ENCODE data around the gene PPARA. TPM values are rescaled to one million over a fixed set of nuclear protein-coding genes. Genes with fewer than 3 reads are reported as not detected.

Gene PPARA
- total RNA-seq, 1 experiment from 2014 or later = 10.7 TPM

DNA sequence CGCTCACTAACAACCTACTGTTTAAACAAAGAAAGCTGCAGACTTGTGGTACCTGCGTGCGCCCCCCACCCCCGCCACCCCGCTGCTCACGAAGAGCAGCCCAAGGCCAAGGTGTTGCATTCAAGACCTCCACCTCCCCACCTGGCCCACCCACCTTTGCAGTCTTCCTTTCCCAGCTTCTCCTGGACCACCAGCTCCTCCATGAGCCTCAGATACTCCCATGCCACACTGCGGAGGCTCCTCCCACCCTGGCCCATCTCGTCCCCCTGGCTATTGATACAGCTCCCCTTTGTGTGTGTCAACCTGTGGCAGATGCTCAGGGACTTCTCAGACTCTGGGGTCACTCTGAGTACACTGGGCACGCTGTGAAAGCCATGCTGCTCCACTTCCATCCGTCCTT lies 95.9 kb downstream of the PPARA start:
- no TSS peak for BruUV-seq (replicated peaks)
- intact Hi-C loops (cut with micrococcal nuclease; ENCODE audit: unreplicated experiment) (no loop called here), in situ Hi-C loops (cut with HindIII; ENCODE audit: low pct_unique_long_range_greater_than_20kb, low sequenced_read_pairs) (no loop called here)
- peaks cover under 1% of the 10 kb centered on the region; the same call in 1 of the 2 replicates for H3K4me1 ChIP-seq (ENCODE audit: control insufficient read depth, insufficient read depth, low read length)
- H3K27ac ChIP-seq (ENCODE audit: low read length) = no peak overlapping the region
- H3K4me3 ChIP-seq (ENCODE audit: low read depth in 2 of 2, low read length in 2 of 2) = no peak overlapping the region
- ATAC-seq (no peak), DNase-seq (ENCODE audit: low read depth, low spot score) (no peak)
- ChIA-PET POLR2A (no interaction called here), CTCF (no interaction called here)
- no peaks in the 10 kb centered on the region for H3K9me3 ChIP-seq (ENCODE audit: control insufficient read depth, insufficient read depth, low read depth, low read length)
- TF ChIP-seq TCF7L2 (IDR thresholded peaks at IDR 0.05; ENCODE audit: low read depth, low read length) = no peak
- TF ChIP-seq SIN3A (IDR thresholded peaks at IDR 0.05; ENCODE audit: borderline replicate concordance, insufficient read depth, low read depth, low read length) = no peak
- TF ChIP-seq, protein P1, sequence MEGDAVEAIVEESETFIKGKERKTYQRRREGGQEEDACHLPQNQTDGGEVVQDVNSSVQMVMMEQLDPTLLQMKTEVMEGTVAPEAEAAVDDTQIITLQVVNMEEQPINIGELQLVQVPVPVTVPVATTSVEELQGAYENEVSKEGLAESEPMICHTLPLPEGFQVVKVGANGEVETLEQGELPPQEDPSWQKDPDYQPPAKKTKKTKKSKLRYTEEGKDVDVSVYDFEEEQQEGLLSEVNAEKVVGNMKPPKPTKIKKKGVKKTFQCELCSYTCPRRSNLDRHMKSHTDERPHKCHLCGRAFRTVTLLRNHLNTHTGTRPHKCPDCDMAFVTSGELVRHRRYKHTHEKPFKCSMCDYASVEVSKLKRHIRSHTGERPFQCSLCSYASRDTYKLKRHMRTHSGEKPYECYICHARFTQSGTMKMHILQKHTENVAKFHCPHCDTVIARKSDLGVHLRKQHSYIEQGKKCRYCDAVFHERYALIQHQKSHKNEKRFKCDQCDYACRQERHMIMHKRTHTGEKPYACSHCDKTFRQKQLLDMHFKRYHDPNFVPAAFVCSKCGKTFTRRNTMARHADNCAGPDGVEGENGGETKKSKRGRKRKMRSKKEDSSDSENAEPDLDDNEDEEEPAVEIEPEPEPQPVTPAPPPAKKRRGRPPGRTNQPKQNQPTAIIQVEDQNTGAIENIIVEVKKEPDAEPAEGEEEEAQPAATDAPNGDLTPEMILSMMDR (IDR thresholded peaks at IDR 0.05) = no peak
- TF ChIP-seq, protein P2, sequence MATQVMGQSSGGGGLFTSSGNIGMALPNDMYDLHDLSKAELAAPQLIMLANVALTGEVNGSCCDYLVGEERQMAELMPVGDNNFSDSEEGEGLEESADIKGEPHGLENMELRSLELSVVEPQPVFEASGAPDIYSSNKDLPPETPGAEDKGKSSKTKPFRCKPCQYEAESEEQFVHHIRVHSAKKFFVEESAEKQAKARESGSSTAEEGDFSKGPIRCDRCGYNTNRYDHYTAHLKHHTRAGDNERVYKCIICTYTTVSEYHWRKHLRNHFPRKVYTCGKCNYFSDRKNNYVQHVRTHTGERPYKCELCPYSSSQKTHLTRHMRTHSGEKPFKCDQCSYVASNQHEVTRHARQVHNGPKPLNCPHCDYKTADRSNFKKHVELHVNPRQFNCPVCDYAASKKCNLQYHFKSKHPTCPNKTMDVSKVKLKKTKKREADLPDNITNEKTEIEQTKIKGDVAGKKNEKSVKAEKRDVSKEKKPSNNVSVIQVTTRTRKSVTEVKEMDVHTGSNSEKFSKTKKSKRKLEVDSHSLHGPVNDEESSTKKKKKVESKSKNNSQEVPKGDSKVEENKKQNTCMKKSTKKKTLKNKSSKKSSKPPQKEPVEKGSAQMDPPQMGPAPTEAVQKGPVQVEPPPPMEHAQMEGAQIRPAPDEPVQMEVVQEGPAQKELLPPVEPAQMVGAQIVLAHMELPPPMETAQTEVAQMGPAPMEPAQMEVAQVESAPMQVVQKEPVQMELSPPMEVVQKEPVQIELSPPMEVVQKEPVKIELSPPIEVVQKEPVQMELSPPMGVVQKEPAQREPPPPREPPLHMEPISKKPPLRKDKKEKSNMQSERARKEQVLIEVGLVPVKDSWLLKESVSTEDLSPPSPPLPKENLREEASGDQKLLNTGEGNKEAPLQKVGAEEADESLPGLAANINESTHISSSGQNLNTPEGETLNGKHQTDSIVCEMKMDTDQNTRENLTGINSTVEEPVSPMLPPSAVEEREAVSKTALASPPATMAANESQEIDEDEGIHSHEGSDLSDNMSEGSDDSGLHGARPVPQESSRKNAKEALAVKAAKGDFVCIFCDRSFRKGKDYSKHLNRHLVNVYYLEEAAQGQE (IDR thresholded peaks at IDR 0.05; ENCODE audit: insufficient read depth in 1 of 2, low read depth in 2 of 2, low read length in 1 of 2) = no peak
- TF ChIP-seq POLR2AphosphoS5 (IDR thresholded peaks at IDR 0.05; ENCODE audit: low read depth, low read length) = no peak
- H3K27me3 ChIP-seq (ENCODE audit: control insufficient read depth, insufficient read depth, low read length) = no peaks in the 10 kb centered on the region
- no peaks in the 10 kb centered on the region for H3K36me3 ChIP-seq (ENCODE audit: control insufficient read depth, insufficient read depth, low read length)

DNA sequence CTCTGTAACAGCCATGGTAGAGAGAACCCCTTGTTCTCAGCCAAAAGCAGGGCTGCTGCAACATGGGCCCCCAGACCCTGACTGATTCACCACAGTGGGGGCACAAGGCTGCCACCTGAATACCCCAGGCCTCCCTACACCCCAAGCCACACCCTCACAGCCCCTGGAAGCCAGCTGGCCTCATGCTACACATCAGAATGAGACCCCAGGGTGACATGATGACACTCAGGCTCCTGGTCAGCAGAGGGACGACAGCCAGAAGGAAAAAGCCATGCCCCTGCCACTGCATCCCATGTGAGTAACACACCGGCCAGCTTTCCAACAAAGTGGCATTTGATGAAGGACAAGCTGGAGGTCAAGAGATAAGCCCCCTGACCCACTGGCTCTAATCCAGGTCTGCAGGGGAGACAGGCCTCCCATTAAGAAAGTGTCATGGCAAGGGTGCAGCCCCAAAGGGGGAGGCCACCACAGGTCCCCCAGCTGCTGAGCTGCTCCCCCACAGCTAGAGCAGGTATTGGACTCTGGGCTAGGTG lies 97.2 kb downstream of the PPARA start:
- Histone ChIP-seq H3K9me3 (ENCODE audit: control insufficient read depth, insufficient read depth, low read depth, low read length) (no peaks in the 10 kb centered on the region), H3K27ac (ENCODE audit: low read length) (no peak overlapping the region), H3K27me3 (ENCODE audit: control insufficient read depth, insufficient read depth, low read length) (no peaks in the 10 kb centered on the region), H3K4me1 (ENCODE audit: control insufficient read depth, insufficient read depth, low read length) (peaks cover 7% of the 10 kb centered on the region; the same call in 1 of the 2 replicates), H3K36me3 (ENCODE audit: control insufficient read depth, insufficient read depth, low read length) (no peaks in the 10 kb centered on the region), H3K4me3 (ENCODE audit: low read depth in 2 of 2, low read length in 2 of 2) (no peak overlapping the region)
- DNase-seq (ENCODE audit: low read depth, low spot score) (no peak), ATAC-seq (no peak)
- ChIA-PET POLR2A (no interaction called here), CTCF (no interaction called here)
- no peak for TF ChIP-seq TCF7L2 (IDR thresholded peaks at IDR 0.05; ENCODE audit: low read depth, low read length)
- TF ChIP-seq, protein P1 (IDR thresholded peaks at IDR 0.05) = no peak
- no peak for TF ChIP-seq SIN3A (IDR thresholded peaks at IDR 0.05; ENCODE audit: borderline replicate concordance, insufficient read depth, low read depth, low read length)
- TF ChIP-seq, protein P2 (IDR thresholded peaks at IDR 0.05; ENCODE audit: insufficient read depth in 1 of 2, low read depth in 2 of 2, low read length in 1 of 2) = no peak
- intact Hi-C loops (cut with micrococcal nuclease; ENCODE audit: unreplicated experiment) = no loop called here
- no TSS peak for BruUV-seq (replicated peaks)
- in situ Hi-C loops (cut with HindIII; ENCODE audit: low pct_unique_long_range_greater_than_20kb, low sequenced_read_pairs) = no loop called here

Measured in Panc1 (cell line).